Lung (tissue), 12 donors: ENCODE results near the gene PTGDR. TPM values are rescaled to one million over a fixed set of nuclear protein-coding genes. Genes with fewer than 3 reads are reported as not detected.

Experiments used
- ATAC-seq: fragments of 200-7000 bp; cut with Tn5 transposase; one replicate; pipeline ENCODE4 v1.9.1; 2020; ENCODE audit warnings: moderate number of reproducible peaks; ENCODE audit not compliant: insufficient read depth, low FRiP score
- DNase-seq, 3 donors: peaks; one replicate each; pipeline ENCODE4 v3.0.0-alpha.2; 2013 to 2017
- H3K27ac ChIP-seq, 2 donors: one replicate each; pipeline ENCODE4 v1.5.1; 2013; ENCODE audit warnings: mild to moderate bottlenecking in 2 of 2, moderate library complexity in 2 of 2, control low read depth in 1 of 2, inconsistent platforms in 1 of 2, low read depth in 1 of 2, low read length in 1 of 2
- H3K27me3 ChIP-seq, 3 donors: one replicate each; pipeline ENCODE4 v1.5.1; 2013; ENCODE audit warnings: low read length in 2 of 3; ENCODE audit not compliant: control insufficient read depth in 3 of 3, insufficient read depth in 3 of 3
- H3K36me3 ChIP-seq, 4 donors: one replicate each; pipeline ENCODE4 v1.5.1; 2013; ENCODE audit warnings: low read length in 4 of 4, mild to moderate bottlenecking in 1 of 4, moderate library complexity in 1 of 4; ENCODE audit not compliant: control insufficient read depth in 4 of 4, insufficient read depth in 4 of 4
- H3K4me1 ChIP-seq, 5 donors: one replicate each; pipeline ENCODE4 v1.5.1; 2013; ENCODE audit warnings: low read length in 5 of 5, mild to moderate bottlenecking in 2 of 5, moderate library complexity in 1 of 5; ENCODE audit not compliant: control insufficient read depth in 5 of 5, insufficient read depth in 5 of 5
- H3K4me3 ChIP-seq: one replicate; pipeline ENCODE4 v1.5.1; 2013; ENCODE audit warnings: mild to moderate bottlenecking, control low read depth, moderate library complexity
- H3K9ac ChIP-seq, 2 donors: one replicate each; pipeline ENCODE4 v1.5.1; 2013; ENCODE audit warnings: low read length in 2 of 2, control low read depth in 1 of 2; ENCODE audit not compliant: insufficient read depth in 1 of 2
- H3K9me3 ChIP-seq, 4 donors: one replicate each; pipeline ENCODE4 v1.5.1; 2013; ENCODE audit warnings: low read length in 3 of 4, mild to moderate bottlenecking in 1 of 4, moderate library complexity in 1 of 4; ENCODE audit not compliant: control insufficient read depth in 4 of 4, insufficient read depth in 3 of 4
- CTCF ChIP-seq: IDR thresholded peaks from 2 replicates; pipeline ENCODE4 v1.5.1; 2012; ENCODE audit warnings: mild to moderate bottlenecking; ENCODE audit errors: control extremely low read depth, extremely low read depth
- WGBS, 2 donors: extraction: QIAGEN DNeasy Blood & Tissue Kit; methylation state at CpG; one replicate each; pipeline ENCODE4 v1.1.7; 2013; 5-methylcytosine and 5-hydroxymethylcytosine counted together
- polyA plus RNA-seq, 2 donors: library from polyadenylated mRNA; stranded (reverse); fragments of 200-250 nt; gene quantifications; one replicate each; pipeline ENCODE4 v1.2.1, GENCODE V29; 2013
- total RNA-seq, 2 donors: library from RNA; depleted of rRNA in 1 of 2; stranded (reverse); fragments of >200 nt in 1 of 2; gene quantifications; one replicate each; pipeline ENCODE4 v1.2.1, GENCODE V29; 2014 to 2021
- donor health status: control.
- donor health status: control.
- donor health status: Bipolar disorder and iron deficiency.
- donor health status: healthy.
- donor health status: DM: yes; HTN: yes; CAD: no.

PTGDR gene
- total and polyA plus RNA-seq, 4 donors: 0.31 to 1.7 (median 0.70) TPM

GRCh38 chr14:52305014-52305413, 37.5 kb downstream of the PTGDR start:
- no peak for ATAC-seq
- H3K27me3 ChIP-seq: no peaks in the 10 kb centered on the region
- DNase-seq: no peak
- H3K4me3 ChIP-seq: no peak overlapping the region
- H3K36me3 ChIP-seq: no peaks in the 10 kb centered on the region
- H3K27ac ChIP-seq: no peak overlapping the region
- no peak for TF ChIP-seq CTCF
- 55 to 87% methylated on average over 6 of the region's 6 CpGs for WGBS, 2 donors
- H3K4me1 ChIP-seq: peaks cover 0 to 1% (median 0%) of the 10 kb centered on the region in 5 donors
- H3K9me3 ChIP-seq: peaks cover 0 to 2% (median 0%) of the 10 kb centered on the region in 4 donors
- no peak overlapping the region for H3K9ac ChIP-seq

DNA sequence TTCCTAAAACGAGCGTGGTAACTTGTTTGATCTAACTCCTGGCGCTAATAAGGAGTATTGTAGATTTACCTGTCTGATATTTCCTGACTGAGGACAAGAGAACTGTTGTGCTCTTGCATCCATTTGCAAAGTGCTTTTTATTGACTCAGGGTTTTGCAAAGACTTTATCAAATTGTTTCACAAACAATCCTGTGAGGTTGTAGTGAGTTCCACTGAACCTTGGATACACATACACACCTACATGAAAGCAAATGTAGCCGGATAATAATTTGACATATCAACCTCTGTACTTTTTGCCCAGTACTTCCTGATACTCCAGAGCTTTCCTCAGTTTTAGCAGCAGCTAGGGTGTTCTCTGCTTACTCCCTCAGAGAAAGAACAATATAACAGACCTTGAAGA, 39.9 kb downstream of the PTGDR start:
- Histone ChIP-seq H3K4me3 (no peak overlapping the region), H3K27ac (no peak overlapping the region), H3K9ac (no peak overlapping the region), H3K4me1 (peaks cover 0 to 12% (median 10%) of the 10 kb centered on the region in 5 donors), H3K36me3 (no peaks in the 10 kb centered on the region), H3K9me3 (peaks cover 0 to 2% (median 0%) of the 10 kb centered on the region in 4 donors), H3K27me3 (no peaks in the 10 kb centered on the region)
- 72 to 81% methylated on average over 4 of the region's 4 CpGs for WGBS, 2 donors
- ATAC-seq (no peak), DNase-seq (no peak)
- TF ChIP-seq CTCF: no peak

DNA sequence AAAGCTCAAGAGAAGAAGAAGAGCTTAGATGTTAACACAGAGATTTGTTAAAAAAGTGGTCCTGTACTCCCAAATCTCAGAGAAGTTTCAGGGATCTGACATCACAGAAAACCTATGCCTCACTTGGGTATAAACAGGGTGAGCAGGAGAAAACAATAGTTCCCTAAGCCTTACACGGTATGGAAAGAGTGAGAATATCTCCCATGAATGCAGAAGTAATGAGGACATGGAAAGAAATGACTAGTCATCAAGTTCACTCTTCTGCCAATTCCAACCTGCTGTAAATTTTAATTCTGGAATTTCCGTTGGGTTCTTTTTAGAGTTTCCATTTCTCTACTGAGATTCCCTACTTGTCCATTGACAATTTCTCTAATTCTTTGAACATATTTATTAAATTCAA, 40.4 kb downstream of the PTGDR start:
- ATAC-seq: no peak
- no peak overlapping the region for H3K27ac ChIP-seq
- peaks cover 0 to 2% (median 0%) of the 10 kb centered on the region in 4 donors for H3K9me3 ChIP-seq

More for the DNA sequence above, 40.4 kb downstream of the PTGDR start:
- TF ChIP-seq CTCF: no peak
- Histone ChIP-seq H3K36me3 (no peaks in the 10 kb centered on the region), H3K27me3 (peaks cover 0 to 5% (median 0%) of the 10 kb centered on the region in 3 donors), H3K4me1 (peaks cover 0 to 17% (median 10%) of the 10 kb centered on the region in 5 donors), H3K9ac (no peak overlapping the region), H3K4me3 (no peak overlapping the region)
- 50 to 67% methylated on average over 2 of the region's 2 CpGs for WGBS, 2 donors
- no peak for DNase-seq
